H1 (cell line): ENCODE results near the gene RPL32. TPM values are rescaled to one million over a fixed set of nuclear protein-coding genes. Genes with fewer than 3 reads are reported as not detected.

Experiments
- ATF3 ChIP-seq: IDR thresholded peaks from 2 replicates; pipeline ENCODE4 v1.6.1; 2011; ENCODE audit warnings: low read depth, mild to moderate bottlenecking, low read length; ENCODE audit not compliant: insufficient read depth
- CBX5 ChIP-seq: fragments of 300-800, 300-1000 bp; sonication (generic); IDR thresholded peaks from 2 replicates; pipeline ENCODE4 v1.7.1; 2016; ENCODE audit warnings: antibody characterized with exemption, low read length, low read depth
- E2F6 ChIP-seq: IDR thresholded peaks from 2 replicates; pipeline ENCODE4 v1.6.1; 2012; ENCODE audit warnings: inconsistent platforms
- FOSL1 ChIP-seq: IDR thresholded peaks from 2 replicates; pipeline ENCODE4 v1.6.1; 2011; ENCODE audit warnings: mild to moderate bottlenecking, low read depth, low read length, moderate library complexity; ENCODE audit not compliant: insufficient read depth
- KDM4A ChIP-seq: IDR thresholded peaks from one replicate; pipeline ENCODE4 v1.7.1; 2012; ENCODE audit warnings: low read depth, mild to moderate bottlenecking, moderate library complexity, low read length, inconsistent platforms; ENCODE audit not compliant: severe bottlenecking
- MAX ChIP-seq: IDR thresholded peaks from 2 replicates; pipeline ENCODE4 v1.6.1; 2012; ENCODE audit warnings: inconsistent platforms
- SIN3A ChIP-seq, 2 experiments: IDR thresholded peaks in 1 of 2; conservative IDR thresholded peaks in 1 of 2; 2 replicates each; pipeline ENCODE4 v1.6.1; 2011 to 2012; ENCODE audit warnings: low read length in 2 of 2, improper control_type of control experiment in 1 of 2, low read depth in 1 of 2, mild to moderate bottlenecking in 1 of 2
- SIRT6 ChIP-seq: IDR thresholded peaks from one replicate; pipeline ENCODE4 v1.7.1; 2012; ENCODE audit warnings: low read length, inconsistent platforms
- TCF12 ChIP-seq: IDR thresholded peaks from 2 replicates; pipeline ENCODE4 v1.6.1; 2011; ENCODE audit warnings: low read depth, mild to moderate bottlenecking, low read length
- polyA plus RNA-seq, 7 experiments: library from polyadenylated mRNA; depleted of rRNA in 3 of 7; stranded (reverse) in 5 of 7; unstranded in 2 of 7; fragments of >200 nt in 5 of 7; fragments of 200-250 nt in 2 of 7; gene quantifications; 1 replicate in 5 of 7; 2 replicates in 1 of 7; 4 replicates in 1 of 7; pipeline versions ENCODE4 v1.2.1 to v1.2.3, GENCODE V29; 2011 to 2013; ENCODE audit warnings: missing spikeins in 2 of 7, mixed read lengths in 2 of 7
- total RNA-seq: library from RNA; stranded (reverse); fragmentation: NEBNext Ultra II Directional; extraction: Animal tissue kit (Norgen Biotek cat#: 25700); gene quantifications from 2 replicates; pipeline ENCODE4 v1.2.1, GENCODE V29; 2021

RPL32 gene
- total and polyA plus RNA-seq, 2 of the 8 experiments (the other 6 are each of a cell fraction or from before 2014, with no cell fraction given): 1,443 to 2,043 TPM

- TF ChIP-seq FOSL1: no peak
- 0 out of 2 replicates have a peak, but pooled peaks have one; percentile 39 for TF ChIP-seq ATF3
- TF ChIP-seq KDM4A: no peak
- TF ChIP-seq SIN3A (conservative IDR thresholded peaks at IDR 0.05 in 1 of 2, IDR thresholded peaks at IDR 0.05 in 1 of 2; ENCODE audit: low read depth in 1 of 2, low read length in 2 of 2): peak; percentile 32 to 80; a peak in 2 of 4 replicates
- no peak for TF ChIP-seq CBX5
- TF ChIP-seq SIRT6: no peak
- TF ChIP-seq MAX: peak; percentile 82; the same call in 1 of the 2 replicates
- TF ChIP-seq E2F6: no peak
- no peak for TF ChIP-seq TCF12
Observed at GRCh38 chr3:12841149-12841969, at the start of gene RPL32 (continued).
